ENCODE measurements around the gene ATG16L1. TPM values are rescaled to one million over a fixed set of nuclear protein-coding genes. Genes with fewer than 3 reads are reported as not detected.
A peak's percentile ranks its signal among the peaks of the same experiment; 100 is the strongest.

Gene ATG16L1
- polyA plus RNA-seq, 3 donors: 3.3 to 22.9 (median 4.3) TPM

DNA sequence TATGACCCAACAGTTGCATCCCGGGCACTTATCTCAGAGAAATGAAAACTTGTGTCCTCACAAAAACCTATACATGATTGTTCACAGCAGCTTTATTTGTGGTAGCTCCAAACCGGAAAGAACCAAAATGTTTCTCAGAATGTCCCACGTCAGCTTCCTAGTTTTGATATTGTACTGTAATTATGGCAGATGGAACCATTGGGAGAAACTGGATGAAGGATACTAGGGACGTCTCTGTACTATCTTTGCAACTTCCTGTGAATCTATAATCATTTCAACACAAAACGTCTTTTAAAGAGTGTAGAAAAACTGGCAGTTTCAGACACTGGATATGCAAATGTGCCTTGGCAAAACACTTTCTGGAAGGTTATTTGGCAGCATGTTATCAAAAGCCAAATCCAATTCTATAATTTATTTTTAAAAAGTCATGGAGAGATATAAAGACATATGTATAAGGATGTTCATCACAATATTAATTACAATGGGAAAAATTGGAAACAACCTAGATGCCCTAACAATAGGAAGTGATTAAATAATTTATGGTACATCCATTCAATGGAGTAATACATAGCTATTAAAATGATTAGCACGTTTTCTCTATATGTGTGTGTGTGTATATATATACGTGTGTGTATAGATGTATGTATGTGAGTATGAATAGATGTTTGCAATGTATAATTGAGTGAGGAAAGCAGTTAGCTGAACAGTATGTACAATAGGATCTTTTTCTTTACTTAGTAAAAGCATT lies 65.9 kb downstream of the ATG16L1 start:
- Histone ChIP-seq H3K4me2 (replicated peaks; ENCODE audit: extremely low read depth, low read length, poor library complexity, severe bottlenecking) (no peak overlapping the region), H3K36me3 (replicated peaks in 1 of 2; ENCODE audit: control insufficient read depth in 1 of 2, insufficient read depth in 2 of 2, low read length in 2 of 2) (no peaks in the 10 kb centered on the region), H3K4me1 (ENCODE audit: control insufficient read depth in 1 of 2, insufficient read depth in 2 of 2, low read length in 2 of 2) (no peaks in the 10 kb centered on the region), H2AFZ (ENCODE audit: insufficient read depth, low read depth, low read length, poor library complexity, severe bottlenecking) (peak overlapping the region; percentile 27), H3K9ac (ENCODE audit: insufficient read depth, low read length, poor library complexity, severe bottlenecking) (no peak overlapping the region), H3K4me3 (replicated peaks in 1 of 3; ENCODE audit: low read depth in 2 of 3, low read length in 3 of 3) (no peak overlapping the region), H4K20me1 (ENCODE audit: insufficient read depth, low read length) (no peaks in the 10 kb centered on the region), H3K9me3 (replicated peaks in 1 of 2; ENCODE audit: control insufficient read depth in 1 of 2, insufficient read depth in 1 of 2, low read length in 2 of 2) (no peaks in the 10 kb centered on the region), H3K79me2 (ENCODE audit: insufficient read depth, low read length) (no peaks in the 10 kb centered on the region), H3K27me3 (ENCODE audit: control insufficient read depth in 2 of 2, insufficient read depth in 2 of 2, low read length in 2 of 2) (no peaks in the 10 kb centered on the region), H3K27ac (ENCODE audit: low read depth in 1 of 2, low read length in 2 of 2) (no peak overlapping the region)
- Mint-ChIP-seq H3K27me3 (ENCODE audit: low read depth in 3 of 3) (peaks cover 3 to 4% (median 4%) of the 10 kb centered on the region in 3 donors), H3K9me3 (no peaks in the 10 kb centered on the region), H3K4me3 (no peak overlapping the region), H3K36me3 (no peaks in the 10 kb centered on the region), H3K27ac (no peak overlapping the region), H3K4me1 (peaks cover 6% of the 10 kb centered on the region)
- DNase-seq: no peak
- TF ChIP-seq, protein P1, sequence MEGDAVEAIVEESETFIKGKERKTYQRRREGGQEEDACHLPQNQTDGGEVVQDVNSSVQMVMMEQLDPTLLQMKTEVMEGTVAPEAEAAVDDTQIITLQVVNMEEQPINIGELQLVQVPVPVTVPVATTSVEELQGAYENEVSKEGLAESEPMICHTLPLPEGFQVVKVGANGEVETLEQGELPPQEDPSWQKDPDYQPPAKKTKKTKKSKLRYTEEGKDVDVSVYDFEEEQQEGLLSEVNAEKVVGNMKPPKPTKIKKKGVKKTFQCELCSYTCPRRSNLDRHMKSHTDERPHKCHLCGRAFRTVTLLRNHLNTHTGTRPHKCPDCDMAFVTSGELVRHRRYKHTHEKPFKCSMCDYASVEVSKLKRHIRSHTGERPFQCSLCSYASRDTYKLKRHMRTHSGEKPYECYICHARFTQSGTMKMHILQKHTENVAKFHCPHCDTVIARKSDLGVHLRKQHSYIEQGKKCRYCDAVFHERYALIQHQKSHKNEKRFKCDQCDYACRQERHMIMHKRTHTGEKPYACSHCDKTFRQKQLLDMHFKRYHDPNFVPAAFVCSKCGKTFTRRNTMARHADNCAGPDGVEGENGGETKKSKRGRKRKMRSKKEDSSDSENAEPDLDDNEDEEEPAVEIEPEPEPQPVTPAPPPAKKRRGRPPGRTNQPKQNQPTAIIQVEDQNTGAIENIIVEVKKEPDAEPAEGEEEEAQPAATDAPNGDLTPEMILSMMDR (IDR thresholded peaks at IDR 0.05): no peak
- intact Hi-C loops (cut with micrococcal nuclease): no loop called here
- 92% methylated on average over 2 of the region's 7 CpGs for WGBS (ENCODE audit: insufficient coverage)

DNA sequence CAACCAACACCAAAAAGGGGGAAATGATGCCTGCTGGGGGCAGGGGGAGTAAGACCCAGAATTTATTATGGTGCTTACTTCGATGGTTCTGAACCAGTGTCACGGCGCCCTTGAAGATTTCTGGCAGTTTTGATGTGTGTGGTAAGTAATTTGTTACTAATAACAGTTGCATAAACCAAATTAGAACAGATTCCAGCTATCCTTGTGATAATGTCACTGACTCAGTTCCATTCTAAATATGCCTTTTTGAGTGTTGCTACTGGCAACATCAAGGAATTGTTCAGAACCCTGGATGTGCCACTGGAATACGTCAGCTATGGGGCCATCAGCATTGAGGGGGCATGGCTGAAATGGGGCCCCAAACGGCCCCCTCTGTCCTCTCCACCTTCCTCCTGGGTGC lies 67.8 kb downstream of the ATG16L1 start:
- Histone ChIP-seq H3K27me3 (ENCODE audit: control insufficient read depth in 2 of 2, insufficient read depth in 2 of 2, low read length in 2 of 2) (no peaks in the 10 kb centered on the region), H2AFZ (ENCODE audit: insufficient read depth, low read depth, low read length, poor library complexity, severe bottlenecking) (no peak overlapping the region), H3K79me2 (ENCODE audit: insufficient read depth, low read length) (no peaks in the 10 kb centered on the region), H3K36me3 (replicated peaks in 1 of 2; ENCODE audit: control insufficient read depth in 1 of 2, insufficient read depth in 2 of 2, low read length in 2 of 2) (no peaks in the 10 kb centered on the region), H4K20me1 (ENCODE audit: insufficient read depth, low read length) (no peaks in the 10 kb centered on the region), H3K4me1 (ENCODE audit: control insufficient read depth in 1 of 2, insufficient read depth in 2 of 2, low read length in 2 of 2) (no peaks in the 10 kb centered on the region), H3K4me3 (replicated peaks in 1 of 3; ENCODE audit: low read depth in 2 of 3, low read length in 3 of 3) (no peak overlapping the region), H3K9me3 (replicated peaks in 1 of 2; ENCODE audit: control insufficient read depth in 1 of 2, insufficient read depth in 1 of 2, low read length in 2 of 2) (no peaks in the 10 kb centered on the region), H3K27ac (ENCODE audit: low read depth in 1 of 2, low read length in 2 of 2) (no peak overlapping the region), H3K9ac (ENCODE audit: insufficient read depth, low read length, poor library complexity, severe bottlenecking) (no peak overlapping the region), H3K4me2 (replicated peaks; ENCODE audit: extremely low read depth, low read length, poor library complexity, severe bottlenecking) (no peak overlapping the region)
- no peaks in the 10 kb centered on the region for H3K36me3 Mint-ChIP-seq
- H3K27me3 Mint-ChIP-seq (ENCODE audit: low read depth in 3 of 3): peaks cover 1 to 2% (median 1%) of the 10 kb centered on the region in 3 donors
- H3K27ac Mint-ChIP-seq: no peak overlapping the region
- 75% methylated on average over 1 of the region's 5 CpGs for WGBS (ENCODE audit: insufficient coverage)
- peaks cover 8% of the 10 kb centered on the region for H3K4me1 Mint-ChIP-seq
- TF ChIP-seq, protein P1 (IDR thresholded peaks at IDR 0.05): no peak
- H3K4me3 Mint-ChIP-seq: no peak overlapping the region
- intact Hi-C loops (cut with micrococcal nuclease): no loop called here
- DNase-seq: no peak
- no peaks in the 10 kb centered on the region for H3K9me3 Mint-ChIP-seq

Measured in CD14-positive monocyte (primary cell).